Loucy (cell line): ENCODE results near the gene TMEM139.

Experiments used
- CTCF ChIP-seq: fragments of 200-600 bp; sonication (generic); conservative IDR thresholded peaks from 2 replicates; pipeline ENCODE4 v1.5.1; 2014; ENCODE audit warnings: mild to moderate bottlenecking, antibody characterized with exemption, low read length
- EZH2phosphoT487 ChIP-seq: fragments of 200-600 bp; IDR thresholded peaks from 2 replicates; pipeline ENCODE4 v1.6.1; 2018; ENCODE audit warnings: antibody characterized with exemption, mild to moderate bottlenecking, moderate library complexity, borderline replicate concordance

- TF ChIP-seq CTCF (no peak), EZH2phosphoT487 (no peak)
Observed at GRCh38 chr7:143243111-143243510, 41.6 kb upstream of the TMEM139 start.
